GM12864 (cell line): ENCODE data around the gene USP37.
A peak's percentile ranks its signal among the peaks of the same experiment; 100 is the strongest.

Experiments used
- DNase-seq: peaks from one replicate; pipeline ENCODE4 v3.0.0-alpha.2; 2011; ENCODE audit warnings: low read depth
- H3K4me3 ChIP-seq: 2 replicates; pipeline ENCODE4 v1.5.1; 2011; ENCODE audit warnings: mild to moderate bottlenecking, low read depth, low read length, control low read depth
- TF ChIP-seq, protein P1 (sequence below): IDR thresholded peaks from 2 replicates; pipeline ENCODE4 v1.5.1; 2011; ENCODE audit warnings: low read depth, mild to moderate bottlenecking, moderate library complexity, low read length, control low read depth, inconsistent platforms; ENCODE audit errors: missing control alignments

Gene USP37, protein sequence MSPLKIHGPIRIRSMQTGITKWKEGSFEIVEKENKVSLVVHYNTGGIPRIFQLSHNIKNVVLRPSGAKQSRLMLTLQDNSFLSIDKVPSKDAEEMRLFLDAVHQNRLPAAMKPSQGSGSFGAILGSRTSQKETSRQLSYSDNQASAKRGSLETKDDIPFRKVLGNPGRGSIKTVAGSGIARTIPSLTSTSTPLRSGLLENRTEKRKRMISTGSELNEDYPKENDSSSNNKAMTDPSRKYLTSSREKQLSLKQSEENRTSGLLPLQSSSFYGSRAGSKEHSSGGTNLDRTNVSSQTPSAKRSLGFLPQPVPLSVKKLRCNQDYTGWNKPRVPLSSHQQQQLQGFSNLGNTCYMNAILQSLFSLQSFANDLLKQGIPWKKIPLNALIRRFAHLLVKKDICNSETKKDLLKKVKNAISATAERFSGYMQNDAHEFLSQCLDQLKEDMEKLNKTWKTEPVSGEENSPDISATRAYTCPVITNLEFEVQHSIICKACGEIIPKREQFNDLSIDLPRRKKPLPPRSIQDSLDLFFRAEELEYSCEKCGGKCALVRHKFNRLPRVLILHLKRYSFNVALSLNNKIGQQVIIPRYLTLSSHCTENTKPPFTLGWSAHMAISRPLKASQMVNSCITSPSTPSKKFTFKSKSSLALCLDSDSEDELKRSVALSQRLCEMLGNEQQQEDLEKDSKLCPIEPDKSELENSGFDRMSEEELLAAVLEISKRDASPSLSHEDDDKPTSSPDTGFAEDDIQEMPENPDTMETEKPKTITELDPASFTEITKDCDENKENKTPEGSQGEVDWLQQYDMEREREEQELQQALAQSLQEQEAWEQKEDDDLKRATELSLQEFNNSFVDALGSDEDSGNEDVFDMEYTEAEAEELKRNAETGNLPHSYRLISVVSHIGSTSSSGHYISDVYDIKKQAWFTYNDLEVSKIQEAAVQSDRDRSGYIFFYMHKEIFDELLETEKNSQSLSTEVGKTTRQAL

DNA sequence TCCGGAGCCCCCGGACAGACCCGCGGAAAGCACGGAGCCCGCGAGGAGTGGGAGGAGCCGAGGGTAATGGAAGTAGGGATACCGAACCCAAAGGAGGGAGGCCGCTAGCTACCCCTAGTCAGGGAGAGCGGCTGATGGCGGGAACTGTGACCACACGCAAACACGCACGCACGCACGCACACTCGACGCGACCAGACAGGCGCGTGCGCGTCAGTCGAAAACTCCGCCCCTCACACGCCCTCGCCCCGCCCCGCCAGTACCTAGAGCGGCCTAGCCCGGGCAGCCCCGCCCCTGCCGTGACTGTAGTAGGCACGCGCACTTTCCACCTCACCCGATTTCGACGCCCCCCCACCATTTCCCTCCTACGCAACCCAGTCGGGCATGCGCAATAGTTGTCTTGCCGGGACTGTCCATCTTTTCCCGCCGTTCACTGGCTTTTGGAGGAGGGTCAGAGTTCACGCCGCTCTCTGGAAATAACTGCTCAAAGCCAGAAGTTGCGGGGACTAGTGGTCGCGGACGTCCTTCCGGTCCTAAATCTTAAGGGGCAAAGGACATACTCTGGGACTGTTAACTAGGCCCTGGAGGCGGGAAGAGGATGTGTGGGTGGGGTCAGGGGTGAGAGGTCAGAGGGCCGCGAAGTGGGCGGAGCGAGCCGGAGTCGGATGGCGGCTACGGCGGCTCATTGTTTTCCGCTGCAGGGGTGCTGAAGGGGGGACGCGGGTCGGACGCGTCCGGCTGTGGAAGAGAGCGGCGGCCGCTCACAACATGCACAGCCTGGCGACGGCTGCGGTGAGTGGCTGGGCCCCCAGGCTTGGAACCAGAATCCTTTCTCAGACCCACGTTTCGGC, at the start of gene USP37, which contains the start of gene CNOT9:
Gene USP37 (minus strand): TSS at position 162 of the 848 bp plus-strand sequence. CDS start 9,698 bp downstream, outside the sequence.
Gene CNOT9 (plus strand): TSS at position 650 of the 848 bp plus-strand sequence. CDS start 116 bp downstream, at position 766.
- H3K4me3 ChIP-seq, result peak within 1 kb of the TSS; percentile 88
- DNase-seq, result peak; percentile 90
- TF ChIP-seq, protein P1, sequence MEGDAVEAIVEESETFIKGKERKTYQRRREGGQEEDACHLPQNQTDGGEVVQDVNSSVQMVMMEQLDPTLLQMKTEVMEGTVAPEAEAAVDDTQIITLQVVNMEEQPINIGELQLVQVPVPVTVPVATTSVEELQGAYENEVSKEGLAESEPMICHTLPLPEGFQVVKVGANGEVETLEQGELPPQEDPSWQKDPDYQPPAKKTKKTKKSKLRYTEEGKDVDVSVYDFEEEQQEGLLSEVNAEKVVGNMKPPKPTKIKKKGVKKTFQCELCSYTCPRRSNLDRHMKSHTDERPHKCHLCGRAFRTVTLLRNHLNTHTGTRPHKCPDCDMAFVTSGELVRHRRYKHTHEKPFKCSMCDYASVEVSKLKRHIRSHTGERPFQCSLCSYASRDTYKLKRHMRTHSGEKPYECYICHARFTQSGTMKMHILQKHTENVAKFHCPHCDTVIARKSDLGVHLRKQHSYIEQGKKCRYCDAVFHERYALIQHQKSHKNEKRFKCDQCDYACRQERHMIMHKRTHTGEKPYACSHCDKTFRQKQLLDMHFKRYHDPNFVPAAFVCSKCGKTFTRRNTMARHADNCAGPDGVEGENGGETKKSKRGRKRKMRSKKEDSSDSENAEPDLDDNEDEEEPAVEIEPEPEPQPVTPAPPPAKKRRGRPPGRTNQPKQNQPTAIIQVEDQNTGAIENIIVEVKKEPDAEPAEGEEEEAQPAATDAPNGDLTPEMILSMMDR, result no peak

DNA sequence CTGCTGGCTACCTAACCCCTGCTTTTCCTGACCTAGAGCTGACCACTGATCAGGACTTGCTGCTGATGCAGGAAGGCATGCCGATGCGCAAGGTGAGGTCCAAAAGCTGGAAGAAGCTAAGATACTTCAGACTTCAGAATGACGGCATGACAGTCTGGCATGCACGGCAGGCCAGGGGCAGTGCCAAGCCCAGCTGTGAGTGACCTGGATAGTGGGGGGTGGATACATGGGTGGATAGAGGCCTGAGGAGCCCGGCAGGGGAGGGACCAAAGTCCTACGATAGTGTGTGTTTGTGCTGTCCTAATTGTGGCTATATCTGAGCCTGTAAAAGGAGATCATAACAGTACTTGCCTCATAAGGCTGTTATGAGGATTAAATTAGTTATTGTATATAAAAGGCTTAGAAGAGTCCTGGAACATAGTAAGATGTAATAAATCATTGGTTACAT, 47.7 kb upstream of the USP37 start:
- TF ChIP-seq, protein P1, result no peak
- H3K4me3 ChIP-seq, result no peak overlapping the region
- DNase-seq, result no peak

DNA sequence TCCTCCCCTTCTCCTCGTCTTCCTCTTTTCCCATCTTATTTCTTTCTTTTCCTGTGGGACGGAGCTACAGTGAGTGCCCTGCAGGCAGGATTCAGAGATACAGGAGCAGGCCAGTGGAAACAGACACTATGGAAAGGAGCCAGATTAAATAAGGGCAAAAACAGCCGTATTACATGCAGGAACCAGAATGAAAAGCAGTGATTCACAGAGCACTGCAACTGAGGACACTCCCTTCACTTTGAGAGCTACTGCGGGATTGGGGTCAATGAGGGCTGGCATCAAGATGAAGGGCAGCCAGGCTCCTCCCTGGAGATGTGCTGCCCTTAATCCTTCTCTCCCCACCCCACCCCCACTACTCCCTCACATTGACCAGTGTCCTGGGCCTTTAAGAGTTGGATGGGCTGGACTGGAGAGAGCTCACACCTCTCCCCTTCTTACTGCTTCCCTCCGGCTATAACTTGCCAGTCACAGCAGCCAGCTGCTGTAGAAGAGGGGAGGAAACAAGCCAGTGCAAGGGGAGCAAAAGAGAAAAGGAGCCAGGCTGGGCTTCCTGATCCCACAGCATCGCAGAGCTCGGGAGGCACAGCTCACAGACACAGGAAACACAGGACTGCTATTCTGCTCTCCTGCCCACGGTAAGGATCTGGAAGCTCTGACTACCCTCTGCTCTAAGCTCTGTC, 39.4 kb upstream of the USP37 start, which contains the start of gene PLCD4:
Gene PLCD4 (plus strand): TSS at position 464 of the 680 bp plus-strand sequence. CDS start 7,841 bp downstream, outside the sequence.
- no peak within 1 kb of the TSS for H3K4me3 ChIP-seq
- no peak for DNase-seq
- TF ChIP-seq, protein P1, result no peak

DNA sequence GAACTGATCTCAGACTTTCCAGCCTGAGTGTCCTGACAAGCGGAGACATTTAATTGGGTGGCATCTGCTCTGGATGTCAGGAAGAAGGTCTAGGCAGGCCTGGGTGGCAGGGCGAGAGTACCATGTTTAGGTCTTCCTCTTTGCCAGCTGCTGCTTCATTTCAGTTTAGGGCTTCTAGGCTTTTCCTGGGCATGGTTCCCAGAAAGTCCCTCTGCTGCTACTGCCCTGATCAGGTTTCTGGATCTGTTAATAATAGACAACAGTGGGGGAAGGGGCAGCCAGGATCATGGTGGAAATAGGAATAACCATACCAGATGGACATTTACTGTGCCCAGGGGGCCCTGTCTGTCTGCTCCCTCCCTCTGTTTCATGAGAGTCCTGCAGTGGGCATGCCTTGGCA, 37.3 kb upstream of the USP37 start:
- TF ChIP-seq, protein P1, result no peak
- no peak overlapping the region for H3K4me3 ChIP-seq
- no peak for DNase-seq

DNA sequence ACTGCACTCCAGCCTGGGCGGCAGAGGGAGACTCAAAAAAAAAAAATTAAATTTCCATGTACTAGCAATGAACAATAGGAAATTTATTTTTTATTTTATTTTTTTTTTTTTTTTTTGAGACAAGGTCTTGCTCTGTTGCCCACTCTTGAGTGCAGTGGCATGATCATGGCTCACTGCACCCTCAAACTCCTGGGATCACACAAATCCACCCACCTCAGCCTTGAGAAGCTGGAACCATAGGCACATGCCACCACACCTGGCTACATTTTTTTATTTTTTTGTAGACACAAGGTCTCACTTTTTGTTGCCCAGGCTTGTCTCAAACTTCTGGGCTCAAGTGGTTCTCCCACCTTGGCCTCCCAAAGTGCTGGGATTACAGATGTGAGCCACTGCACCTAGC, 17.4 kb upstream of the USP37 start:
- DNase-seq, result no peak
- TF ChIP-seq, protein P1, result no peak

More for the DNA sequence above, 17.4 kb upstream of the USP37 start:
- H3K4me3 ChIP-seq, result no peak overlapping the region
